Superior temporal gyrus (tissue), 1 donor: ENCODE data around the gene TRAK1.
"Not testable (repeated sequence)": the region's sequence is repeated elsewhere in the genome, so short reads cannot be mapped to it uniquely, and the experiment has no call there.

Source experiments
- DNase-seq: peaks from one replicate; pipeline ENCODE4 v3.0.0-alpha.2; 2016; ENCODE audit errors: extremely low spot score

The TRAK1 gene, protein sequence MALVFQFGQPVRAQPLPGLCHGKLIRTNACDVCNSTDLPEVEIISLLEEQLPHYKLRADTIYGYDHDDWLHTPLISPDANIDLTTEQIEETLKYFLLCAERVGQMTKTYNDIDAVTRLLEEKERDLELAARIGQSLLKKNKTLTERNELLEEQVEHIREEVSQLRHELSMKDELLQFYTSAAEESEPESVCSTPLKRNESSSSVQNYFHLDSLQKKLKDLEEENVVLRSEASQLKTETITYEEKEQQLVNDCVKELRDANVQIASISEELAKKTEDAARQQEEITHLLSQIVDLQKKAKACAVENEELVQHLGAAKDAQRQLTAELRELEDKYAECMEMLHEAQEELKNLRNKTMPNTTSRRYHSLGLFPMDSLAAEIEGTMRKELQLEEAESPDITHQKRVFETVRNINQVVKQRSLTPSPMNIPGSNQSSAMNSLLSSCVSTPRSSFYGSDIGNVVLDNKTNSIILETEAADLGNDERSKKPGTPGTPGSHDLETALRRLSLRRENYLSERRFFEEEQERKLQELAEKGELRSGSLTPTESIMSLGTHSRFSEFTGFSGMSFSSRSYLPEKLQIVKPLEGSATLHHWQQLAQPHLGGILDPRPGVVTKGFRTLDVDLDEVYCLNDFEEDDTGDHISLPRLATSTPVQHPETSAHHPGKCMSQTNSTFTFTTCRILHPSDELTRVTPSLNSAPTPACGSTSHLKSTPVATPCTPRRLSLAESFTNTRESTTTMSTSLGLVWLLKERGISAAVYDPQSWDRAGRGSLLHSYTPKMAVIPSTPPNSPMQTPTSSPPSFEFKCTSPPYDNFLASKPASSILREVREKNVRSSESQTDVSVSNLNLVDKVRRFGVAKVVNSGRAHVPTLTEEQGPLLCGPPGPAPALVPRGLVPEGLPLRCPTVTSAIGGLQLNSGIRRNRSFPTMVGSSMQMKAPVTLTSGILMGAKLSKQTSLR

DNA sequence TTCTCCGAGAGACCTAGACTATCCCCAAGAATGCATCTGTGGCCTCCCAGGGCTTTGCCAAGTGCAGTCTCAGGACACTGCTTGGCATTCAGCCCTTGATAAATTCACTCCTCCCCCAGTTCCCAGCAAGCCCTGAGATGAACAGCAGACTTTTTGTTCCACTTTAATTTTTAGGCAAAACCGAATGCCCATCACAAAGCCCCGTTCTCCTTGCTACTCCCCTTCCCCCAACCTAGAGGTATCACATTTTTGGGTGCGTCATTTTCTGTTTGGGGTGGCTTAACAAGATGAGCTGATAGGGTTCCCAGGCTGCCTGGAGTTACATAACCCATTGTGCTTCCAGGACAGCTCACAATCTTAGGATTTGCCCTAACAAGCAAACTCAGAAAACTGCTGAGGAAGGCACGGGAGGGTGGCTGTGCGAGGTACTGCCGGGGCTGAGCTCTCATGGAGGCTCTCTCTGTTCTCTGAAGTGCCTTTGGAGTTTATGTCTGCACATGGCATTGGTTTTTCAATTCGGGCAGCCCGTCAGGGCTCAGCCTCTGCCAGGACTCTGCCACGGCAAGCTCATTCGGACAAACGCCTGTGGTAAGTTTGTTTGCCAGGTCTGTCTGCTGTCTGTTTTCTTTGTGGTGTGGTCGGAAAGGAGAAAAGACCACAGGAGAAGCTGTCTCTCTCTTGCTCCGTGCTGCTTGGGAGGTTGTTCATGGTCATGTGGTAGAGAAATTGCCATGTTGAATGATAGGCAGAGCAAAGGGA lies at the start of gene TRAK1:
Gene TRAK1, plus strand, starts transcription at position 385 of the 759 bp plus-strand sequence. Its CDS starts 113 bp downstream, at position 498.
- DNase-seq = peak; percentile 66

DNA sequence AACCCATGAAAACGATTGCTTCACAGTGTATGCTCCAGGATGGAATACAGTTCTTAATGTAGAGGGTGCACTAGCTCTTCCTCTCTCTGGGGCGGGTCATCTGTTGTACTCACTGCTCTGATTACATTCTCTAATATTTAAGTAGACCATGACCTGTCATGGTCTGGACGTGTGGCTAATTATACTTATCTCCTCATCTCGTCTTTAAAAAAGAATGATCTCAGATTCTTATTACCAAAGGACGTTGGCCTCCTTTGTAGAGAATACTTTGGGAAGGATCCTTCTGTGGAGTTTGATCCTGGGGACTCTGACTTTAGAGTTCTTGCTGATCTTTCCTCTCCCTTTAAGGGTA lies 48.4 kb upstream of the TRAK1 start:
- DNase-seq = no peak

DNA sequence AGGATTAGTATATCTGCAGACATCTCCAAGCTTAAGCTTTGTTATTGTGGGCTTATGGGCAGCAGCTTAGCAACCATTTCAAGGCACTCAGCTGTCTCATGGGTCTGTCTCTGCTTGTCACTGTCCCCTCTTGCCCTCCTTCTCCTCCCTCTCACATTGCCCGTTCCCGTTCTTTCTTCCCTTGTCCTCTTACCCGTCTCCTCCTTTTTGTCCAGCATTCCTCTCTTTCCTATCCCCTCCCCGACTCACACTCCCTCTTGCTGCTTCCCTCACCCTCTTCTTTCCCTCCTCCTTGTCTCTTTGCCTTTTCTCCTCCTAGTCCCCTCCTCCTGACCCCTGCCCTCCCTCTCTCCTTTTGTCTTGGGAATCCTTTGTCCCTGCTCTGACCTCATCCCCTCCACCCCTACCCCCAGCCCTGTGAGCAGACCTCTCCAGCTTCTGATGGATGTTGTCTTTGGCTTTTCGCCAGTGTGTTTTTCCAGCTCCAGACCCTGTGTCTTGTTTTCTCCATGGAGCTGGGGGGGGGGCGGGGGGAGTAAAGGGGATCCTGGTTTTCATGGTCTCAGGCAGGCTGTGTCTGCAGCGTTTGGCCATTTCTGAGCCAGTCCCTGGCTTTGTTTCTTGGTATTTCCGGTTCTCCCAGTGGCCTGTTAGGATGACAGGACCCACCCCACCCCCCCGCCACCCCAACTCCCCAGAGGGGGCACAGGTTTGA lies 47.9 kb upstream of the TRAK1 start:
- DNase-seq = no peak

DNA sequence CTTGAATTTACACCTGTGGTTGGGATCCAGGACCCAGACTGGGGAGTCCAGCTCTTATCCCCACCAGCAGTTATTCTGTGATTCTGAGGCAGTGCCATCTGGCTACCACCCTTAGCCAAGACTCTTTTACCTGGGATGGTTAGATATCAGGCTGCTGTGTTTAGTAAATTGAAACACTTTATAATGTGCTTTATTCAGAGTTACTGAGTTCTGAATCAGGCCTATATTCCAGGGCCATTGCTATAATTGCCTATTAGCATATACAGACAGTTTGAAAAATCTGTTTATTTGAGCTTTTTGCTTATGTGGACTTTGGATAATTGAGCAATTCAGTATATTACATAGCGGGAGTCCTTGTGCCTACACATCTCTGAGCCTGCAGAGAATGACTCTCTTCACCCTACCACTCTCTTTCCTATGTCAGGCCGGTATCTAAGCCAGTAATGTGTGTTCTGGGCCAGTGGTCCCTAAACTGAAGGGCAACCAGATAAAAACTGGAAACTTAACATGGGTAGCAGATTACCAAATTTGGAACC lies 45.4 kb upstream of the TRAK1 start:
- no peak for DNase-seq

DNA sequence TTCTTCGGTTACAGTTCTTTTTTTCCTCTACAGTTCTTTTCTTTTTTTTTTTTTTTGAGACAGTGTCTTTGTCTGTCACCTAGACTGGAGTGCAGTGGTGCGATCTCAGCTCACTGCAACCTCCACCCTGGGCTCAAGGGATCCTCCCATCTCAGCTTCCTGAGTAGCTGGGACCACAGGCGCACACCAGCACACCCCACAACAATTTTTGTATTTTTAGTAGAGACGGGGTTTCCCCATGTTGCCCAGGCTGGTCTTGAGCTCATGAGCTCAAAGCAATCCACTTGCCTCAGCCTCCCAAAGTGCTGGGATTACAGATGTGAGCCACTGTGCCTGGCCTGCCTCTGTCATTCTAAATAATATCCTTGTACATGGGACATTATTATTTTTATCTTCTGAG lies 42.6 kb upstream of the TRAK1 start:
- DNase-seq = not testable (repeated sequence)

DNA sequence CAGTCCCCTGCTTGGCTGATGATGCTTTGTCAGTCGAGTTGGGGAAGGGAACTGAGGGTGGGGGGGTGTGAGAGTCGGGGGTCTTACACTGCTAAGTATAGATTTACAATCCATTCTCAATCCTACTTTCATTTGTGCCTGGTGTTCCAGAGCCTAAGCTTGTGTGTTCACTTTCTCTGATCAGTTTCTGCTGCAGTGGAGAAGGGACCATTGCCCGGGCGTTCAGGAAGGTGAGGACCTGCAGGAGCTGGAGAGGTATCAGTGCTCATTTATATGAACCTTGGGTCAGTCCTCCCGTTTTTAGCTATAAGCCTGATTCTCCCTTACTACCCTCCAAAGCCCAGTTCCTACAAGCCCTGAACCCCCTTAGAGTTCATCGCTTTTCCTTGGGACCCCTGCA lies 41.0 kb upstream of the TRAK1 start:
- no peak for DNase-seq

DNA sequence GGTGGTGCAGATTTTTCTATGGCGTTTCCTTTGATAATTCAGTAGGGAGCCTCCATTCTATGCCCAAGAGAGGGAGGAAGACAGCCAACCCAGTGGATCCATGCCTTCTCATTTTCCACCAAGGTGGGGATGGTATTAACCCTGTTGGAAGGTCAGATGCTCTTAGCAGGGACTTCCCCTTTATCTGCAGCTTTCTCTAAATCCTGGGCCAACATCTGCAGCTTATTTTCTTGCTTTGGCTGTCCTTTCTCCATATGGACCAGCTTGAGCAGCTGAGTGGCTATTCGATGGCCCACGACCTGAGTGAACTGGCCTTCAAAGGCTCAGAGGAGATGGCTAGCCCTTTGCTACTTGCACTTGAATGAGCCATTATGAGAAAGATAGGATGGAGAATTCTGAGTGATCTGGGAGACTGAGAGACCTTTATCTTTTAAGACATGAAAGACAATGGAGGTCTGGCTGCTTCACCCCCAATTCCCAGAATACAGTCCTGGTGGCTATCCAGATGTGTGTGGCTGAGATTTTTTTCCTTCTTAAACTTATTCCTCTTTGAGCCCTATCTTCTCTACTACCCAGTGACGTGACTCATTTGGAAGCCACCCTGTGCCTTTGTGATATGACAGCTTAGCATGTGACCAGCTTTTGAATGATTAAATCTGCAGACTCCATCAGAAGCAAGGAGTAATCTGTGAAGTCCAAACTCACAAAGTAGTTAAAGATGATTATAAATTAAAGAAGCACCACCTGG lies 39.6 kb upstream of the TRAK1 start:
- no peak for DNase-seq

DNA sequence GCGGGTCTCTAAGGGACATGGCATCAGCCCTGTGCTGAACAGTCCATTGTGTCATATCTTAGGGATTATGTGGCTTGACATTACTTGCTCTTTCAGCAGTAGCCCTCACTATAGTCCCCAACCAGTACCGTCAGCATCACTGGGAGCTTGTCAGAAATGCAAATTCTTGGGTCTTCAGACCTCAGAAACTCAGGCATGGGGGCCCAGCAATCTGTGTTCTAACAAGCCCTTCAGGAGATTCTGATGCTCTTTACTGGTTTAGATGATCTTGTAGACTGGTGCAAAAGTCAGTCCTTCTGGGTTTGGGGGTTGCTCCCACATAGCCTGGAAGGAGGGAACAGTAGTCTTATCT lies 39.0 kb upstream of the TRAK1 start:
- no peak for DNase-seq

DNA sequence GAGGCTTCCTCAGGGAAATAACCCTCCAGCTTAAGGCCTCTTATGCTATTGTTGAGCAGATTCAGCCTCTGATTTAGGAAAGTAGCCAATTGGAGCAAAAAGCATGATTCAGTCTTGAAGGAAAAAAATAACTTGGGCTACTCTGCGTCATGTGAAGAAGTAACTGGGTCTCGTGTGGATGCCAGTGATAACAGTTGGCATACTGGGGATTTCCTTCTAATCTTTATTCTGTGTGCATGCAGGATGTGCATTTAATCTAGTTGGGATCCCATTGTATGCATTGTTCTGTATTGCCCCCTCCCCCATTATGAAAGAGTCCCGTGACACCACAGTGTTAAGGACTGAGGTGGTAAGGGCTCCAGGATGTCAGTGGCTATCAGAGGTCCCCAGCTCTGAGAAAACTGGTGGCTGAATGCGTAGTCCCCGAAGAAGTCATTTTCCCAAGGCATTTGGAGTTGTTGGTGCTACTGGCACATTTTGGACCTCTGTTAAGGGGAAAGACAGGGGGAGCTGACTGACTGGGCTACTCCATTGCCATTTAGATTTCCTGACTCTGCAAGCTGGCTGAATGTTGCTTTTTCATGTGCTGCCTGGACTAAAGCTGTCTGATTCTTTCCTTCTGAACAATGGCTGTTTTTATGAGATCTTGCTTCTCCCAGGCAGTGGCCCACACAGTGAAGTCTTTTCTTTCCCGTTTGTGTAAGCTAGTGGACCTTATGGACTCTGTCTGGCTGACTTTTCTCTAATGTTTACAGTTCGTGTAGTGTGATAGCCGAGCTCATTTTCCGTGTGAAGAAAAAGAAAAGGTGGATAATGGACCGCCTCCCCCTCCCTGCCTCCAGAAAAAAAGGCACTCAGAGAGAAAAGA lies 38.4 kb upstream of the TRAK1 start:
- peak; percentile 93 for DNase-seq

DNA sequence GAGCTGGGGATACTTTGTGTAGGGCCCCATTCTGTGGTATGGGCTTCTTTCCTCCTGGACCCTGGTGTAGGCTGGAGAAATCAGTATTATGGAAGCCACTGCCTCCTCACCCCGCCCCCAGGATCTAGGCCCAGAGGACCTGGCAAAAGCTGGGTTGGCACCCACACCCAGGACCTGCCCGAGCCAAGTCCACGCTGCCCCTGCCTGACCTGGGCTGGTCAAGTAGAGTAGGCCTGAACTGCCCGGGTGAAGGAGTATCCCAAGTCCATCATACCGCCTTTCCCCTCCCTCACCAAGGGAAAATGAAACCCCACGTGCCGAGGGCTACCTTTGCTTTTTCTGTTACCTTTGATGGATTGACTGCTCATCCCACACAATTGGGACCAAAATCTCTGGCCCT lies 37.7 kb upstream of the TRAK1 start:
- no peak for DNase-seq

DNA sequence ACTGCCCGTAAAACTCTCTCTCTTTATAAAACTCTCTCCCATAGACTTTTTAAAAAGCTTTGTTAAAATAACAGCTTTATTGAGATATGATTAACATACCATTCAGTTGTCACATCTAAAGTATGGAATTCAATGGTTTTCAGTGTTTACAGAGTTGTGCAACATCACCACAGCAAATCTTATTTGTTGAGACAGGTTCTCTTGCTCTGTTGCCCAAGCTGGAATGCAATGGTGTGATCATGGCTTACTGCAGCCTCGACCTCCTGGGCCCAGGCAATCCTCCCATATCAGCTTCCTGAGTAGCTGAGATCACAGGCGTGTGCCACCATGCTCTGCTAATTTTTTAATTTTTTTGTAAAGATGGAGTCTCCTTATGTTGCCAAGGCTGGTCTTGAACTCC lies 35.9 kb upstream of the TRAK1 start:
- DNase-seq = no peak

DNA sequence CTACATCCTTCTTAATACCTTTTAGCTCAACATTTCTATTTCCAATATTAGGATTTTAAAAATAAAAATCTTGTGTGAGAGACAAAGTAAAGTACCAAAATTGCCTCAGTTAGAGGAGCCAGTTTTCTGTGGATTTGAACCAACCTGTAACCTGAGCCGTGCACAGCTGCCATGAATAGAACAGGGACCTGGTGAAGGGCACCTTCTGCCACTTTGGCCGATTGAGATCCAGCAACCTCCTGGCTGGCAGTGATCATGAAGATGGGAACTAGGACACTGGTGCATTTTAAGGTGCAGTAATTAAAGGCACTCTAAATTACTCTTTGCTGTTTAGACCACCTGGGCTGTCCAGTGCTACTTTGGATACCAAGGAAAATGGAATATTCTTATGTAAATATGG lies 34.3 kb upstream of the TRAK1 start:
- DNase-seq = no peak

DNA sequence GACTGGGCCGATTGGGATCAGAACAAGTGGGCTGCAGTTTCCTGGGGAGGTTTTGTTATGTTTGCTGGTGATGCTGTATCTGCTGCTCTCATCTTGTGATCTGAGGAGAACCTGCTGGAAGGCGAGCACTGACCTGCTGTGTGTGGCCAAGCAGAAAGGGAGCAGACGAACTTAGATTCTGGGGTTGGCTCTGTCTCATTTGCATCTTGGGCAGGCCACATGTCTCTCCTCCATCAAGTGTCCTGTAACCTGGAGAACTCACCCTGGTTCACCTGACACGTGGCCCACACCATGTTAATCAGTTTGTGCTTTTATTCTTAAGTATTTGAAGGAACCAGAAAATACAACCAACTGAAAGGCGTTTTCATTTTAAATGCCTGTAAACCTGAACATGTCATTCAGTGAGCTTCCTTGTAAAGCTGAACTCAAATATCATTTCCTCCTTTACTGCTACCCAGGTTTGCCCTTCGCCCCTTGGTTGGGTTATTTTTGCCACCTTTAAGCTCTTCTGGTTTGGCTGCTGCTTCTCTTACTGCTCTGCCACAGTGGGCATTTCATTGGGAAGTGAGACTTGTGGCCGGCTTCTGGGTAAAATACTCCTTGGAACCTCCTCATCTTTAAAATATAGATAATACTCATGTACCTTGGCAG lies 33.5 kb upstream of the TRAK1 start:
- no peak for DNase-seq

DNA sequence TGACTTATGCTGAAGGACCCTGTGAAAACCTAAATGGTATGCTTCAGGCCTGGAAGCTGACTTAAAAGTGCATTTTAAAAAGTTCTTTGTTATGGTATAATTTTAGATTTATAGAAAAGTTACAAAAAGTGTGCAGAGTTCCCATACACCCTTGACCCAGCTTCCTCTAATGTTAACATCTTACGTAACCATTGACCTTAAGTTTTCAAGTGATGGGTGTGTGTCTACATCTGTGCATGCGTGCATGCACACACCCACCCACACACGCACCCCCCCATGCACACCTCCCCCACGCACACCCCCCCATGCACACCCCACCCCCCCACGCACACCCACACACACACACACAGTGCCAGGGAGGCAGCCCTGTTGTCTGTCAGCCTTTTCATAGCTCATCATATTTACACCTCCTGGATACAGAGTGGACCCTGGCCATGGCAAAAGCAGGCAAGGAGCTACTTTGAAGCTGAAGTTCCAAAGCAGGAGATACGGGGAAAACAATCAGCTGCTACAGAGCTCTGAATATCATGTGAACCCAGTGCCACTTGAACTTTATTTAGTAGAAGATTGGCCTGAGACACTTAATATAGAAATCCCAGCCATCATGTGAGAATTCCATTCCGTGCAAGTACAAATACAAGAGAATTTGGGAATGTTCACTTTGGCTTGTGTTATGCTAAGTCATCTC lies 30.0 kb upstream of the TRAK1 start:
- no peak for DNase-seq

DNA sequence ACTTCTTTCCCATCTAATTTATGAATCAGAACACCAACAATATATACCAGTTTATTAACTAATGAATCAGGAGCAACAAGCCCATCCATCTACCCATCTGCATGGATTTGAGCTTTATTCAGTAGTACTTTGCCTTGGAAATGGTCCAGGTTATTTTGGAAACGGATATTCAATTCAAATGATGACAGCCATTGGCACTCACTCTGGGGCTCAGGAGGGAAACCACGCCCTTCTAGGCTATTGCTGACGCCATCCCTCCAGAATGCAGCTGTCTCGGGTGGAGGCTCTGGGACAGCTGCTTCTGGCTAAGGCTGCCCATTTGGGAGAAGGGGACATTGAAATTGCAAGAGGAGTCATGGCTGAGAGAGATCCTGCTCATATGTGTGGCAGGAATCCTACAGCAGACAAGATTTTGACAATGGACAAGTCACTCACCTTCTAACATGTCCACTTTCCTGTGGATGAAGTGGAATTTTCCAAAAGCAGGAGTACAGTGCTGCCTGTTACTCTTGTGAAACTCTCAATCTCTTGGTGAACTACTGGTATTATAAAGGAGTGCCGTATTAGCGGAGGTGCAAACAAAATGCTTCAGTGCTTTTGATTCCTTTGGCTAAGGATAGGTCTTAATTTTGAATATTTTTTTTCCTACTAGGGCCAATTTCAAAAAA lies 29.3 kb upstream of the TRAK1 start:
- DNase-seq = no peak

DNA sequence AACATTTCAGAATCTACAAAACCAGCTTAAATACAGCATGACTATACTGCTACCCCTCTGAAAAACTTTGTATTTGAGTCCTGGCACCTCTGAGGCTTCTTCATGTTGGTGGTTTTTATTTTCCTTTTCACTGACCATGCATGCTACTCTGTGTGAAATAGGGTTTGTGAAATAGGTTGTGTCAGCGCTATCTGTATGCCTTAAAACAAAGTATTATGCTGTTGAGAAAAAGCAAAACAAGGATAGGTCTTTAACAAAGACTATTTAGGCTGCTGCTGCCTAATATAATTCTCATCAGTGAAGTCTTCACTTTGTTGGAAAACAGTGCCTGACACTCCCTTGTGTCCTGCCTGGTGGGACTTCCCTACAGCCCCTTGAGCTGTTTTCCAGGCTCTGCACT lies 28.7 kb upstream of the TRAK1 start:
- DNase-seq = no peak

DNA sequence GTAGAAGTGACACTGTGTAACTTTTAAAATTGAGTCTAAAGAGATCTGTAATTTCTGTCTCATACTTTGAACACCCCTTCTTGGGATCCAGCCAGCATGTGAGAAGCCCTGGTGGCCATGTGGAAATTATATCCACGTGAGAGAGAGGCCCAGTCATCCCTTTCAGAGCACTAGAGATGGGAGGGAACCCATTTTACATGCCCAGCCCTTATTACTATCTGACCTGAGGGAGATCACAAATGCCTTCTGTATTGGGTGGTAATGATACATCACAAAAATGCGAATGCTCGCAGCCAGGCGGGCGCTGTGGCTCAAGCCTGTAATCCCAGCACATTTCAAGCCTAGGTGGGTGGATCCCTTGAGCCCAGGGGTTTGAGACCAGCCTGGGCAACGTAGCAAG lies 27.3 kb upstream of the TRAK1 start:
- no peak for DNase-seq
